ENCODE data around the gene MLX.
"Not testable (repeated sequence)": the region's sequence is repeated elsewhere in the genome, so short reads cannot be mapped to it uniquely, and the experiment has no call there.

- not testable (repeated sequence) for TF ChIP-seq CTCF (IDR thresholded peaks at IDR 0.05; ENCODE audit: low read depth, low read length, poor library complexity, severe bottlenecking); EZH2phosphoT487 (IDR thresholded peaks at IDR 0.05; ENCODE audit: borderline replicate concordance, low read length)
These were observed 55.1 kb downstream of the MLX start for GRCh38 chr17:42621987-42622386.

All from DOHH2 (cell line).